Central memory CD8-positive, alpha-beta T cell (primary cell): ENCODE data around the gene HJURP.

ENCODE experiments used
- ATAC-seq: fragments of 150-1000 bp; cut with Tn5 transposase; replicated peaks from 2 replicates; pipeline ENCODE4 v1.10.0; 2022; ENCODE audit warnings: mild to moderate bottlenecking, moderate FRiP score, moderate number of reproducible peaks; ENCODE audit not compliant: poor library complexity, severe bottlenecking; ENCODE audit errors: extremely low read depth
- DNase-seq, 2 donors: peaks; one replicate each; pipeline ENCODE4 v3.0.0; 2021; ENCODE audit warnings: low spot score in 2 of 2
- H3K27ac Mint-ChIP-seq: one replicate; pipeline ENCODE4 v1.8.0; 2022; ENCODE audit warnings: low read depth, mild to moderate bottlenecking, moderate library complexity, mixed read lengths
- H3K27me3 Mint-ChIP-seq: one replicate; pipeline ENCODE4 v1.8.0; 2022; ENCODE audit warnings: mixed read lengths
- H3K36me3 Mint-ChIP-seq: one replicate; pipeline ENCODE4 v1.8.0; 2022; ENCODE audit warnings: mild to moderate bottlenecking, moderate library complexity, mixed read lengths; ENCODE audit not compliant: insufficient read depth
- H3K4me1 Mint-ChIP-seq: one replicate; pipeline ENCODE4 v1.8.0; 2022; ENCODE audit warnings: mixed read lengths
- H3K4me3 Mint-ChIP-seq: one replicate; pipeline ENCODE4 v1.8.0; 2022; ENCODE audit warnings: mild to moderate bottlenecking, moderate library complexity, mixed read lengths
- H3K9me3 Mint-ChIP-seq: one replicate; pipeline ENCODE4 v1.8.0; 2022; ENCODE audit warnings: mixed read lengths

HJURP gene

GRCh38 chr2:233858331-233858730 is 4.0 kb upstream of the HJURP start:
- Mint-ChIP-seq H3K9me3 (no peaks in the 10 kb centered on the region), H3K4me3 (no peak overlapping the region), H3K4me1 (peaks cover 14% of the 10 kb centered on the region), H3K27me3 (peaks cover 10% of the 10 kb centered on the region), H3K27ac (no peak overlapping the region), H3K36me3 (peaks cover 6% of the 10 kb centered on the region)
- ATAC-seq: no peak
- no peak for DNase-seq

- H3K9me3 Mint-ChIP-seq: no peaks in the 10 kb centered on the region
- H3K4me3 Mint-ChIP-seq: no peak overlapping the region
- H3K36me3 Mint-ChIP-seq: peaks cover 6% of the 10 kb centered on the region
- no peak overlapping the region for H3K27ac Mint-ChIP-seq
- peaks cover 14% of the 10 kb centered on the region for H3K4me1 Mint-ChIP-seq
- DNase-seq (no peak), ATAC-seq (no peak)
- H3K27me3 Mint-ChIP-seq: peaks cover 13% of the 10 kb centered on the region
Measured at GRCh38 chr2:233857511-233858141, 3.3 kb upstream of the HJURP start.

DNA sequence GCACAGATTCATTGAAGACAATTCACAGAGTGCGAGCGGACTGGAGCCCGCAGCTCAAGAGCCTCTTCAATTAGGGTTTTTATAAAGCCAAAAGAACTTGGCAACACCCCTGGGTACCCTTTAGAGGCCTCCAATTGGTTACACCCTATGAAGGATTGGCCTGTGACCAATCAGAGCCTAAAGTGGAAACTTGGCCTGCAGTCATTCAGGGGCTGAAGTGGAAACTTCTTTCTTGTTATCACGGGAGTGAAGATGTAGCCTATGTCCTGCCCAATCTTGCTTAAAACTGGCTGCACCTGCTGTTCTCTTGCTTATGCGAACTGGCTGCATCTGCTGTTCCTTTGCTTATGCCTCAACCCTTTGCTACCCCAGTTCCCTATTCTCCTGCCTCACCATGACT is 1.8 kb upstream of the HJURP start:
- ATAC-seq: no peak
- Mint-ChIP-seq H3K9me3 (no peaks in the 10 kb centered on the region), H3K27ac (no peak overlapping the region), H3K4me3 (peak overlapping the region; percentile 88), H3K4me1 (peaks cover 14% of the 10 kb centered on the region), H3K27me3 (peaks cover 19% of the 10 kb centered on the region), H3K36me3 (peaks cover 6% of the 10 kb centered on the region)
- DNase-seq: no peak

- no peak for DNase-seq
- Mint-ChIP-seq H3K4me3 (peak overlapping the region; percentile 88), H3K36me3 (peaks cover 6% of the 10 kb centered on the region), H3K27me3 (peaks cover 19% of the 10 kb centered on the region), H3K9me3 (no peaks in the 10 kb centered on the region), H3K4me1 (peaks cover 14% of the 10 kb centered on the region), H3K27ac (no peak overlapping the region)
- ATAC-seq: no peak
Measured at GRCh38 chr2:233855345-233855744, 1.0 kb upstream of the HJURP start.

- peaks cover 14% of the 10 kb centered on the region for H3K4me1 Mint-ChIP-seq
Measured at GRCh38 chr2:233853883-233854240, 473 bp downstream of the HJURP start.

DNA sequence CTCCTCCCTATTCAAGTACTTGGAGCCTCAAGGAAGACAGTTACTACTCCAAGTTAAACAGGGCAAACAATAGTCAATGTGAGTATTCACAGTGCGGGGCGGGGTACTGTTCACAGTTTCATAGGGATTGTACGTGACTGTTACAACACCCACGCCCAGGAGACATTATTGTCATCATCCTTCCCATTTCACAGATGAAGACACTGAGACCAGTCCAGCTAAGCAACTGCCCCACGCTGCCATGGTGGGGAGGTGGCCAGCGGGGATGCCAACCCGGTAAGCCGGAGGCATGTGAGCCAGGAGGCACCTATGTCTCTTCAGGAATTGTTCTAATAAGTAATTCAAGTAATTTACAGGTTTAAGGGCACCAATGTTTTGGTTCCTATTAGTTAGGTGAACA is 982 bp downstream of the HJURP start:
- Mint-ChIP-seq H3K4me1 (peaks cover 14% of the 10 kb centered on the region), H3K27ac (no peak overlapping the region), H3K9me3 (no peaks in the 10 kb centered on the region), H3K36me3 (peaks cover 6% of the 10 kb centered on the region), H3K4me3 (peak overlapping the region; percentile 88), H3K27me3 (peaks cover 19% of the 10 kb centered on the region)
- ATAC-seq (no peak), DNase-seq (no peak)

More at GRCh38 chr2:233853883-233854240, 473 bp downstream of the HJURP start:
- Mint-ChIP-seq H3K9me3 (no peaks in the 10 kb centered on the region), H3K36me3 (peaks cover 6% of the 10 kb centered on the region), H3K4me3 (peak overlapping the region; percentile 88), H3K27ac (peak overlapping the region; percentile 33), H3K27me3 (peaks cover 19% of the 10 kb centered on the region)
- ATAC-seq (no peak), DNase-seq (no peak)

DNA sequence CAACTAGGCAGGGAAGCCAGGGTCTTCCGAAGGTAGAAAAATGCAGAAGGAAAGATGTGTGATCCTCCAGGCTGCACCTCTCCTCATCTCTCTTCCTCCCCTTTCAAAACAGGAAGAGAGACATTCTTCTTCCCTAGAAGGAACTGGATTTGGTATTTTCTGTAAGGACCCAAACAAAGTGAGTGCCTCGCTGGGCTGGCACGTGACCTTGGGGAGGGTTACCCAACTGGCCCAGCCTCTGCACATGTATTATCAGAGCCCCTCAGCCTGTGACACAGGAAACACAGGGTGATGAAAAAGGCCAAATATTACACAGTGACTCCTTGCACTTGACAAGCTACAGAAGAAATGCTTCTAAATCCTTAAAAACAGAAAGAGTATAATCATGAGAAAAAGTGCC is 2.3 kb downstream of the HJURP start:
- H3K27ac Mint-ChIP-seq: no peak overlapping the region
- no peaks in the 10 kb centered on the region for H3K9me3 Mint-ChIP-seq
- DNase-seq (no peak), ATAC-seq (no peak)
- peaks cover 10% of the 10 kb centered on the region for H3K4me1 Mint-ChIP-seq
- H3K27me3 Mint-ChIP-seq: peaks cover 19% of the 10 kb centered on the region
- H3K36me3 Mint-ChIP-seq: peaks cover 6% of the 10 kb centered on the region
- no peak overlapping the region for H3K4me3 Mint-ChIP-seq

GRCh38 chr2:233851169-233851568 is 3.2 kb downstream of the HJURP start:
- H3K9me3 Mint-ChIP-seq: no peaks in the 10 kb centered on the region
- peaks cover 10% of the 10 kb centered on the region for H3K4me1 Mint-ChIP-seq
- DNase-seq: no peak
- H3K4me3 Mint-ChIP-seq: no peak overlapping the region
- H3K27ac Mint-ChIP-seq: no peak overlapping the region
- peaks cover 19% of the 10 kb centered on the region for H3K27me3 Mint-ChIP-seq
- no peak for ATAC-seq
- peaks cover 6% of the 10 kb centered on the region for H3K36me3 Mint-ChIP-seq

DNA sequence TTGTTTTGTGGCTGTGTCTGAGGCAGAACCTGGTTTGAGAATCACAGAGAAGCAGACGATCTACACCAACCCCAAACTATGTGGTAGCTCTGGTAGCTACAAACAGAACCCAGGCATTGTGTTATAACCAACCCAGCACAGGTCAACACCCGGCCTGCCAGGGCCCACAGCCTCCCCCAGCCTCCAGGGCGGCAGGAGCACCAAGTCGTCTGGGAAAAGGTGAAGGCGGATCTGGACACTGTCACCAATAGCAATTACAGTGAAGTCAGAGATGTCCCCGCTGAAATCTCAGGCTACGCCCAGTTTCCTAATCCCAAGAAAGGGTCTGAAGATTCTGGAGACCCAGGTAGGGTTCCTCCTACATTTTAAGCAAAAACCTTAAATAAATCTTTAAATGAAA is 3.6 kb downstream of the HJURP start:
- ATAC-seq (no peak), DNase-seq (no peak)
- H3K27ac Mint-ChIP-seq: no peak overlapping the region
- no peaks in the 10 kb centered on the region for H3K9me3 Mint-ChIP-seq
- no peak overlapping the region for H3K4me3 Mint-ChIP-seq
- peaks cover 5% of the 10 kb centered on the region for H3K36me3 Mint-ChIP-seq
- peaks cover 19% of the 10 kb centered on the region for H3K27me3 Mint-ChIP-seq
- H3K4me1 Mint-ChIP-seq: peaks cover 10% of the 10 kb centered on the region

DNA sequence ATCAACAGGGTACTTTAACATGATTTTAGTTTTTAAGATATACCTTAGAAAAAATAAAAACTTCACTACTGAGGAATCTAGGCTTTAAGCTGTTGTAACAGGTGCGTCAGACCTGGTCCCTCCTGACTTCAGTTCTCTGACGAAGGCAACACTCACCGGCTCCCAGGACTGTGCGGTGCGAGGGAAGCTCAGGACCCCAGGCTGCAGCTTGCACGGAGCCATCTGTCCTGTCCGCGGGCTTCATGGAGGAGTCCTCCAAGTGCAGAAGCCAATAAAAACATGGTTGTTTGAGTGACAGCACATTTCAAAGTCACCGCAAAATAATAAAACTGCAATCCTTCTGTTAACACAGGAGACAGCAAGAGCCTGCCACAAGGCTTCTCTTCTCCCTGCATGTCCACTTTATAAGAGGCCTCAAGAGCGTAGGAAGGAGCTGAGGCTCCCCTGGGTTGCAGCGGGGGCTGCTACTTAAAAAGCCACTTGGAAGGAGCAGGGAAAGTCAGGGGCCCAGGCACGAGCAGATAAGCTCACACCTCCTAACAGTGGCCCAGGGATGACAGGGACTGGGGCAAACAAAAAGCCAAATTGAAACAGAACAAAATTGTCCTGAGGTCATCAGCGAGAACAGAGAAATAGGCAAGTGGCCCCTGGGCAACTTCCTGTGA is 4.6 kb downstream of the HJURP start:
- ATAC-seq (no peak), DNase-seq (no peak)
- Mint-ChIP-seq H3K4me3 (no peak overlapping the region), H3K4me1 (peaks cover 7% of the 10 kb centered on the region), H3K36me3 (peaks cover 5% of the 10 kb centered on the region), H3K27ac (no peak overlapping the region), H3K27me3 (peaks cover 19% of the 10 kb centered on the region), H3K9me3 (no peaks in the 10 kb centered on the region)

DNA sequence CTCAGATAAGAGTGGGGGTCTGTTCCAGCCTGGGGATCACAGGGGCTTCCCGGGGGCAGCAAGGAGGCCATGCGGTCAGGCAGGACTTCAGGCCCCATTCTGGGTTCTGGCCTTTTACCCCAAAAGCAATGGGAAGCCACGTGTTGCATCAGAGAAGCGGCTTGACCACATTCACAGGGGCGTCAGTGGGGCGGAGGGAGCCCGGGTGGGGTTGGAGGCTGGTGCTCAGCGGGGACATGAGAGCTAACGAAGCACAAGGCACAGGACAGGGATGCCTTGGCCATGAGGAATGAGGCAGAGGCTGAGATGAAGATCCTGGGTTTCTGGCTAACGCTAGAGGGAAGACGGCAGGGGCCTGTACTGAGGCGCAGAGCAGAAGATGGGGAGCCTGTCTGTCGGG is 6.1 kb downstream of the HJURP start:
- Mint-ChIP-seq H3K4me1 (no peaks in the 10 kb centered on the region), H3K36me3 (peaks cover 1% of the 10 kb centered on the region)
- ATAC-seq: no peak

DNA sequence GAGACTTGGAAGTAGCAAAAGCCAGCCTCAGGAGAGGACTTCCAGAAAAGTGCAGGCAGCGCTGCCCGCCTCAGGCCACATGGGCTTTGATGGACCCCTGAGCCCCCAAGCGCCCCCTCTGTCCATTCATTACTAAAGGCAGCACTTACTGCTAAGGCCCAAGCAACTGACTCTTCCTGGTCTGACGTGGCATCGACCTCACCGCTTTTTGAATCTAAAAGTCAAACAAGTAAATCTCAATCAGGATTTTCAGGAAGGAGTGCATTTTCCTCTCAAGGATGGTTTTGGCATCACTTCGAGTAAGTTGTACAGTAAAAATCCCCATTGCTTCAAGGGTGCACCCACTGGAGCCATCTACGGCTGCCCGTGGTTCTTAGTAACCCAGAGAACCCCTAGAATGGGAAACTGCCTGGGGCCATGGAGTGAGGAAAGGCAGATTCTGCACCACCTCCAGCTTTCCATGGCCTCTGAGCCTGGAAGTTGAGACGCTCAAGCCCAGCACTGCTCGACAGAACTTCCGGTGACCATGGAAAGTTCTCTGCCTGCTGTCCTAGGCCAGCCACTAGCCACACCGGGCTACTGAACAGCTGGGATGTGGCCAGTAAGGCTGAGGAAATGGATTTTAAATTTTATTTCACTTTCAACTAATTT is 7.0 kb downstream of the HJURP start:
- DNase-seq: peak in 1 of 2 donors; percentile 3
- Mint-ChIP-seq H3K27ac (no peak overlapping the region), H3K4me1 (no peaks in the 10 kb centered on the region), H3K27me3 (peaks cover 4% of the 10 kb centered on the region), H3K9me3 (no peaks in the 10 kb centered on the region), H3K4me3 (no peak overlapping the region), H3K36me3 (peaks cover 4% of the 10 kb centered on the region)
- ATAC-seq: no peak

More for the DNA sequence above, 6.1 kb downstream of the HJURP start:
- no peak overlapping the region for H3K27ac Mint-ChIP-seq
- no peaks in the 10 kb centered on the region for H3K9me3 Mint-ChIP-seq
- DNase-seq: no peak
- H3K27me3 Mint-ChIP-seq: peaks cover 9% of the 10 kb centered on the region
- H3K4me3 Mint-ChIP-seq: no peak overlapping the region
